GM12878 (cell line): ENCODE data around the gene MYLK4. TPM values are rescaled to one million over a fixed set of nuclear protein-coding genes. Genes with fewer than 3 reads are reported as not detected.

Experiments used
- ATAC-seq: fragments of 200-7000 bp; cut with Tn5 transposase; 3 replicates; pipeline ENCODE4 v1.9.1; 2020; ENCODE audit warnings: mild to moderate bottlenecking, moderate library complexity
- BruUV-seq: library from RNA; stranded (reverse); fragments of 400-500 nt; replicated peaks from 2 replicates; lab custom pipeline; 2021; lab: Mats Ljungman, UMichigan
- CTCF ChIA-PET: fragments of 300-600 bp; sonication (Branson Sonifier 250); formaldehyde crosslinking; extraction: SDS; loops from one replicate; lab custom pipeline; 2021; ENCODE audit warnings: inconsistent platforms; lab: Yijun Ruan, JAX
- POLR2A ChIA-PET: fragments of 350-600 bp; formaldehyde crosslinking; extraction: SDS; loops from one replicate; lab custom pipeline; 2021; ENCODE audit warnings: inconsistent platforms; lab: Charles Lee
- RAD21 ChIA-PET: fragments of 300-600 bp; sonication (Branson Sonifier 250); formaldehyde crosslinking; loops from one replicate; lab custom pipeline; 2023; ENCODE audit warnings: antibody characterized with exemption; ENCODE audit not compliant: unreplicated experiment; lab: Charles Lee
- SMC1A ChIA-PET: fragments of 300-600 bp; sonication (Branson Sonifier 250); formaldehyde crosslinking; loops from one replicate; lab custom pipeline; 2023; ENCODE audit not compliant: unreplicated experiment, uncharacterized antibody; lab: Charles Lee
- DNase-seq: peaks from one replicate; pipeline ENCODE4 v3.0.0-alpha.2; 2011; ENCODE audit warnings: low read depth, low spot score
- FAIRE-seq: peaks from 3 replicates; lab custom pipeline; 2011; peaks lifted over from hg19 to GRCh38; lab: Jason Lieb, UNC
- H2AFZ ChIP-seq: 2 replicates; pipeline ENCODE4 v1.6.0; 2011; ENCODE audit warnings: low read depth, low read length, control low read depth; ENCODE audit not compliant: control insufficient read depth
- H3K27ac ChIP-seq: 2 replicates; pipeline ENCODE4 v1.5.1; 2011; ENCODE audit warnings: control low read depth; ENCODE audit not compliant: control insufficient read depth, insufficient read depth
- H3K27me3 ChIP-seq, 2 experiments: replicated peaks in 1 of 2; 2 replicates each; pipeline versions ENCODE4 v1.6.0 to v1.6.1; 2011; ENCODE audit warnings: low read length in 1 of 2; ENCODE audit not compliant: control insufficient read depth in 2 of 2, insufficient read depth in 2 of 2
- H3K36me3 ChIP-seq, 2 experiments: 2 replicates each; pipeline ENCODE4 v1.5.1; 2011; ENCODE audit warnings: low read length in 1 of 2; ENCODE audit not compliant: control insufficient read depth in 2 of 2, insufficient read depth in 2 of 2
- H3K4me1 ChIP-seq: 2 replicates; pipeline ENCODE4 v1.6.1; 2011; ENCODE audit warnings: mild to moderate bottlenecking, low read length, moderate library complexity, mixed read lengths; ENCODE audit not compliant: control insufficient read depth, insufficient read depth
- H3K4me2 ChIP-seq: 2 replicates; pipeline ENCODE4 v1.6.0; 2011; ENCODE audit warnings: control low read depth; ENCODE audit not compliant: control insufficient read depth, insufficient read depth
- H3K4me3 ChIP-seq: fragments of 200-600 bp; sonication (generic); 2 replicates; pipeline ENCODE4 v1.5.1; 2016
- H3K79me2 ChIP-seq: 2 replicates; pipeline ENCODE4 v1.6.0; 2011; ENCODE audit warnings: low read length; ENCODE audit not compliant: control insufficient read depth, insufficient read depth
- H3K9ac ChIP-seq: 2 replicates; pipeline ENCODE4 v1.8.0; 2011; ENCODE audit warnings: low read length, control low read depth, mixed read lengths; ENCODE audit not compliant: control insufficient read depth, insufficient read depth
- H3K9me3 ChIP-seq: replicated peaks from 3 replicates; pipeline ENCODE4 v1.5.1; 2011; ENCODE audit warnings: mild to moderate bottlenecking, low read length; ENCODE audit not compliant: control insufficient read depth, insufficient read depth
- H4K20me1 ChIP-seq: 2 replicates; pipeline ENCODE4 v1.6.0; 2011; ENCODE audit not compliant: control insufficient read depth, insufficient read depth
- ATF7 ChIP-seq: fragments of 450-650 bp; IDR thresholded peaks from 2 replicates; pipeline ENCODE4 v1.6.1; 2016; ENCODE audit warnings: low read depth, mild to moderate bottlenecking
- CBX3 ChIP-seq: fragments of 200-600 bp; sonication (generic); IDR thresholded peaks from 2 replicates; pipeline ENCODE4 v1.6.1; 2016; ENCODE audit warnings: low read depth, borderline replicate concordance
- CTCF ChIP-seq, 3 experiments: IDR thresholded peaks in 2 of 3; conservative IDR thresholded peaks in 1 of 3; 2 replicates each; pipeline ENCODE4 v1.5.1; 2011; ENCODE audit warnings: low read depth in 3 of 3, low read length in 3 of 3, mild to moderate bottlenecking in 3 of 3, control low read depth in 2 of 3, moderate library complexity in 2 of 3, inconsistent platforms in 1 of 3, mixed read lengths in 1 of 3; ENCODE audit not compliant: control insufficient read depth in 2 of 3, insufficient read depth in 1 of 3; ENCODE audit errors: extremely low read depth in 1 of 3
- MTA3 ChIP-seq: IDR thresholded peaks from 2 replicates; pipeline ENCODE4 v1.6.1; 2012; ENCODE audit warnings: low read length, inconsistent platforms, borderline replicate concordance
- MXI1 ChIP-seq: fragments of 150-350 bp; IDR thresholded peaks from 2 replicates; pipeline ENCODE4 v1.6.1; 2011; ENCODE audit warnings: low read depth, mild to moderate bottlenecking, inconsistent platforms, low read length, improper control_type of control experiment
- RFX5 ChIP-seq: IDR thresholded peaks from 2 replicates; pipeline ENCODE4 v1.6.1; 2011; ENCODE audit warnings: low read depth, low read length, improper control_type of control experiment
- SMC3 ChIP-seq: IDR thresholded peaks from 2 replicates; pipeline ENCODE4 v1.6.1; 2011; ENCODE audit warnings: low read length, improper control_type of control experiment, borderline replicate concordance
- TCF12 ChIP-seq: IDR thresholded peaks from 2 replicates; pipeline ENCODE4 v1.6.1; 2011; ENCODE audit warnings: low read depth, mild to moderate bottlenecking, low read length
- WRNIP1 ChIP-seq: IDR thresholded peaks from 2 replicates; pipeline ENCODE4 v1.6.1; 2011; ENCODE audit warnings: low read depth, low read length, improper control_type of control experiment, borderline replicate concordance
- YY1 ChIP-seq: IDR thresholded peaks from 2 replicates; pipeline ENCODE4 v1.6.1; 2011; ENCODE audit warnings: low read depth, mild to moderate bottlenecking, low read length
- WGBS: methylation state at CpG from one replicate; pipeline ENCODE4 v1.1.6; 2016; ENCODE audit warnings: low lambda C conversion rate; ENCODE audit not compliant: insufficient replicate concordance, insufficient coverage; ENCODE audit errors: missing lambda C conversion rate; 5-methylcytosine and 5-hydroxymethylcytosine counted together
- in situ Hi-C: fragments of 300-500 bp; cut with MboI; formaldehyde crosslinking; loops from 9 replicates; pipeline ENCODE4 v1.14.3; 2018; ENCODE audit warnings: mixed read lengths
- intact Hi-C: fragments of 100-400 bp; cut with micrococcal nuclease; formaldehyde crosslinking; loops from one replicate; pipeline ENCODE4 v1.14.2; 2022; ENCODE audit not compliant: unreplicated experiment
- polyA plus RNA-seq, 11 experiments: library from polyadenylated mRNA; depleted of rRNA in 4 of 11; unstranded in 6 of 11; stranded (reverse) in 5 of 11; fragments of >200 nt; fragmentation: Nextera tagmentation in 4 of 11; fragmentation: Illumina TruSeq in 1 of 11; extraction: Ambion mirVana in 4 of 11; extraction: Trizol in 1 of 11; gene quantifications; 1 replicate in 1 of 11; 2 replicates in 10 of 11; pipeline versions ENCODE4 v1.2.1 to v1.2.3, GENCODE V29; 2011 to 2016; ENCODE audit warnings: inconsistent platforms in 2 of 11, missing spikeins in 2 of 11, low read depth in 1 of 11
- total RNA-seq, 4 experiments: library from RNA; depleted of rRNA in 3 of 4; stranded (reverse); fragments of >200 nt in 3 of 4; fragmentation: Illumina TruSeq in 1 of 4; extraction: Trizol in 1 of 4; gene quantifications; 2 replicates each; pipeline versions ENCODE4 v1.2.1 to v1.2.3, GENCODE V29; 2013 to 2021
- TF ChIP-seq, protein P1 (sequence below): fragments of 450-650 bp; IDR thresholded peaks from 2 replicates; pipeline ENCODE4 v1.6.1; 2017; ENCODE audit warnings: mild to moderate bottlenecking, moderate library complexity

MYLK4 gene
- total and polyA plus RNA-seq, 10 of the 15 experiments (the other 5 are each of a cell fraction or from before 2014, with no cell fraction given) = under 0.01 to 0.09 (median 0.05) TPM; not detected in 1

DNA sequence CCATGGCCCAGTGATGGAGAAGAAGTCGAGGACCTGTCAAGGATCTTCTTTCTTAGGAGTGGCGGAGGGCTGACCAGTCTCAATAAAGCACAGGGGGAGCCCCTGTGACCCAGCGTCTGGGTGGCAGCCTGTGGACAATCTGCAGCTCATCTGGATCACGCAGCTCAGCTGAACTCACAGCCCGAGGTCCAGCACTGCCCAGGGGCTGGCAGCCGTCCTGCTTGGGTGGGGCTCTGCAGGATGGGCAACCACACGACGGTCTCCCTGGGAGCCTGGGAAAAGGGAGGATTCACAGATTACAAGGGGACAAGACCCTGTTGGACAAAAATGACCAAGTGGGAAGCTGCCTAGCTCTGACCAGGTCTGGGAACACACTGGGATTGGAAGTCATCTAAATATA, 110.8 kb downstream of the MYLK4 start:
- H3K36me3 ChIP-seq = no peaks in the 10 kb centered on the region
- H3K9me3 ChIP-seq = no peaks in the 10 kb centered on the region
- H3K4me3 ChIP-seq = no peak overlapping the region
- ChIA-PET RAD21 (no interaction called here), CTCF (interaction anchor here (0.5 to 1.1 kb wide), 2 partner anchors 158 to 1044 kb away, joined by 3 read pairs; no protein-coding TSS in a partner anchor)
- in situ Hi-C loops = loop anchor here (5.0 kb wide), 1 partner anchor 1053 kb away; no protein-coding TSS in a partner anchor
- TF ChIP-seq RFX5 (no peak), MXI1 (no peak), TCF12 (no peak), WRNIP1 (no peak), YY1 (no peak), ATF7 (no peak), CBX3 (no peak)
- TF ChIP-seq, all 136 proteins: peak for 0
- no peak overlapping the region for H3K9ac ChIP-seq
- ChIA-PET POLR2A (no interaction called here), SMC1A (interaction anchor here (1.3 kb wide), 1 partner anchor 9 kb away, joined by 5 read pairs; no protein-coding TSS in a partner anchor)
- no peaks in the 10 kb centered on the region for H4K20me1 ChIP-seq
- H3K27ac ChIP-seq = no peak overlapping the region
- H3K4me1 ChIP-seq = peaks cover 13% of the 10 kb centered on the region
- DNase-seq (no peak), FAIRE-seq (no peak), ATAC-seq (no peak)
- no peak overlapping the region for H3K4me2 ChIP-seq
- H3K79me2 ChIP-seq = no peaks in the 10 kb centered on the region
- no TSS peak for BruUV-seq
- intact Hi-C loops = no loop called here
- peaks cover 3 to 6% of the 10 kb centered on the region in 2 experiments; a peak in 3 of 4 replicates for H3K27me3 ChIP-seq
- WGBS = 27% methylated on average over 8 of the region's 8 CpGs
- H2AFZ ChIP-seq = no peak overlapping the region

DNA sequence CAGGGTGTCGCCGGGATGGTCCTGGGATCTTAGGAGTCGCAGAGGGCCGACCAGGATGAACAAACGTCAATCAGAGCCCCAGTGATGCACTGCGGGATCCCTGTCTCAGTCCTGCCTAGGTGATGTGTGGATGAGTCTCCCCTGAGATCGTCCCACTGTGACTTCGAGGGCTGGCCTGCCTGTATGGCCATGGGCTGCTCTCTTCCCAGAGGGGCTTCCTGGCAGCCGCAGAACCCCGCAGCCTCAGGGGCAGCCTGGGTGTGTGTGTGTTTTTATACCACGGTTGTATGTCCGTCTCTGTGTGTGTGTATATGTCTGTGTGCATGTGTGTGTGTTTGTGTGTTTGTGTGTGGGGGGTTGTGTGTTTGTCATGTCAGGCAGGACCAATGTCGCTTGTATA, 111.6 kb downstream of the MYLK4 start:
- no peak overlapping the region for H3K4me2 ChIP-seq
- H3K4me3 ChIP-seq = no peak overlapping the region
- DNase-seq (no peak), ATAC-seq (no peak), FAIRE-seq (no peak)
- CTCF ChIA-PET = no interaction called here
- H3K27me3 ChIP-seq = peaks cover 3 to 6% of the 10 kb centered on the region in 2 experiments; a peak in 3 of 4 replicates
- no TSS peak for BruUV-seq
- RAD21 ChIA-PET = no interaction called here
- intact Hi-C loops (no loop called here), in situ Hi-C loops (loop anchor here (5.0 kb wide), 1 partner anchor 1052 kb away; no protein-coding TSS in a partner anchor)
- H2AFZ ChIP-seq = no peak overlapping the region
- no peak overlapping the region for H3K9ac ChIP-seq
- POLR2A ChIA-PET = no interaction called here
- WGBS = 63% methylated on average over 13 of the region's 13 CpGs
- no peaks in the 10 kb centered on the region for H3K36me3 ChIP-seq
- H3K4me1 ChIP-seq = peaks cover 13% of the 10 kb centered on the region
- no peaks in the 10 kb centered on the region for H3K9me3 ChIP-seq
- SMC1A ChIA-PET = interaction anchor here (1.3 kb wide), 1 partner anchor 8 kb away, joined by 5 read pairs; no protein-coding TSS in a partner anchor
- H3K27ac ChIP-seq = no peak overlapping the region
- H3K79me2 ChIP-seq = no peaks in the 10 kb centered on the region
- H4K20me1 ChIP-seq = no peaks in the 10 kb centered on the region
- TF ChIP-seq WRNIP1 (no peak), SMC3 (no peak), MTA3 (no peak), CTCF (IDR thresholded peaks at IDR 0.05 in 2 of 3, conservative IDR thresholded peaks at IDR 0.05 in 1 of 3; ENCODE audit: control insufficient read depth in 2 of 3, extremely low read depth in 1 of 3, insufficient read depth in 1 of 3, low read depth in 3 of 3, low read length in 3 of 3) (no peak)
- TF ChIP-seq, protein P1, sequence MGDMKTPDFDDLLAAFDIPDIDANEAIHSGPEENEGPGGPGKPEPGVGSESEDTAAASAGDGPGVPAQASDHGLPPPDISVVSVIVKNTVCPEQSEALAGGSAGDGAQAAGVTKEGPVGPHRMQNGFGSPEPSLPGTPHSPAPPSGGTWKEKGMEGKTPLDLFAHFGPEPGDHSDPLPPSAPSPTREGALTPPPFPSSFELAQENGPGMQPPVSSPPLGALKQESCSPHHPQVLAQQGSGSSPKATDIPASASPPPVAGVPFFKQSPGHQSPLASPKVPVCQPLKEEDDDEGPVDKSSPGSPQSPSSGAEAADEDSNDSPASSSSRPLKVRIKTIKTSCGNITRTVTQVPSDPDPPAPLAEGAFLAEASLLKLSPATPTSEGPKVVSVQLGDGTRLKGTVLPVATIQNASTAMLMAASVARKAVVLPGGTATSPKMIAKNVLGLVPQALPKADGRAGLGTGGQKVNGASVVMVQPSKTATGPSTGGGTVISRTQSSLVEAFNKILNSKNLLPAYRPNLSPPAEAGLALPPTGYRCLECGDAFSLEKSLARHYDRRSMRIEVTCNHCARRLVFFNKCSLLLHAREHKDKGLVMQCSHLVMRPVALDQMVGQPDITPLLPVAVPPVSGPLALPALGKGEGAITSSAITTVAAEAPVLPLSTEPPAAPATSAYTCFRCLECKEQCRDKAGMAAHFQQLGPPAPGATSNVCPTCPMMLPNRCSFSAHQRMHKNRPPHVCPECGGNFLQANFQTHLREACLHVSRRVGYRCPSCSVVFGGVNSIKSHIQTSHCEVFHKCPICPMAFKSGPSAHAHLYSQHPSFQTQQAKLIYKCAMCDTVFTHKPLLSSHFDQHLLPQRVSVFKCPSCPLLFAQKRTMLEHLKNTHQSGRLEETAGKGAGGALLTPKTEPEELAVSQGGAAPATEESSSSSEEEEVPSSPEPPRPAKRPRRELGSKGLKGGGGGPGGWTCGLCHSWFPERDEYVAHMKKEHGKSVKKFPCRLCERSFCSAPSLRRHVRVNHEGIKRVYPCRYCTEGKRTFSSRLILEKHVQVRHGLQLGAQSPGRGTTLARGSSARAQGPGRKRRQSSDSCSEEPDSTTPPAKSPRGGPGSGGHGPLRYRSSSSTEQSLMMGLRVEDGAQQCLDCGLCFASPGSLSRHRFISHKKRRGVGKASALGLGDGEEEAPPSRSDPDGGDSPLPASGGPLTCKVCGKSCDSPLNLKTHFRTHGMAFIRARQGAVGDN = no peak
